GM21576 (cell line): ENCODE data around the gene LIM2.

Experiments used
- ATAC-seq: cut with Tn5 transposase; IDR thresholded peaks from one replicate; pipeline ENCODE4 v1.9.1; 2021; ENCODE audit warnings: mild to moderate bottlenecking, moderate library complexity; ENCODE audit not compliant: unreplicated experiment

The LIM2 gene

DNA sequence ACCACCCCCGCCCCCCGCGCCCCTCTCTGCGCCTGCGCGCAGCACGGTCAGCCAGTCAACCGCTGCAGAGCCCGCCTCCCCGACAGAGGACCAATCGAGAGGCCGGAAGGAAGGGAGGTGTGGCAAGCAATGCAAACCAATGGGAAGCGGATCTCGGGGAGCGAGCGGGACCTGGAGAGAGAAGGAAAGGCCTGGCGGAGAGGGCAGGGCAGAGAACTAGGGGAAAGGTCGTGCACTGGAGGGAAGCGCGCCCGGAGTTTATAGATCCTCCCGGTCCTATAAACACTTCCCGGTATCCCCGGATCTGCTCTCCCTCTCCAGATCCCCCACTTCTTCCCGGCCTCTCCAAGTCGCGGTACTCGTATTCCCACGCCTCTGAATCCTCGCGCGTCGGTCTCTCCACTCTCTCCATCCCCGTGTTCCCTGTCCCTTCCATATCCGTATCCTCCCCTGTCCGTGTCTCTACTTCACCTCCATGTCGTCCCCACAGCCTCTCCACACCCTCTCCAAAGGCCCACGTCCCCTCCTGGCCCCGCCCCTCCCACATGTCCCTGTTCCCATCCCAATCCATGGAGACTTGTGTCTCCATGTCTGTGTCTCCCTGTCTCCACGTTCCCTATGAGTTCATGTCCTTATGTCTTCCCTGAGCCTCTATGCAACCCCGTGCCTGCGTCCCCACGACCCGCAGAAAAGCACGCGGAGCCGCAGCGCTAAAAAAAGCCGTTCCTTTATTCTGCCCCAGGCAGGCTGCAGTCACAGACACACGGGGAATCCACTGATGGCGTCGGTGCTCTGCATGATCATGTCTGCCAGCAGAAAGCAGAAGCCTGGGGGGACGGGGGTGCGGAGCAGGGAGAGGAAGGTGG, 21.2 kb downstream of the LIM2 start:
- ATAC-seq = no peak

DNA sequence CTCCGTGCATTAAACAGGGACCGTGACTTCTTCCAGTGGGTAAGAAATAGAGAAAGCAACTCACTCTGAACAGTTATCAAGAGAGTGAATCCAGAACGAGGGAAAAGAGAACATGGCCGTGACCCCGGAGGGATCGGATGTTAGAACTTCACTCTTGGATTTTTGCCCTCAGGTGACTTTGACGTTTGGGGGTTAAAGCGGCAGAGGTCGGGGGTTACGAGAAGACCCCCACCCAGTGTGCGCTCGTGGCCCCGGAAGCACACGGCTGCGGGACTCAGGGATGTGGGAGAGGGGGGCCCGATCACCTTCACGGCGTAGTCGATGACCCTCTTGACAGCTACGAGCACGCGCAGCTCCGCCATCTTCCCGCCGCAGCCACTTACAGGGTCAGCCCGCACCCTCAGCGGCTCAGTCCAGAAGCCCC, 21.8 kb downstream of the LIM2 start, which contains the start of gene ETFB:
TSS of gene ETFB (minus strand) at position 424 of the 424 bp plus-strand sequence. CDS start at position 362, 62 bp downstream.
- no peak for ATAC-seq

DNA sequence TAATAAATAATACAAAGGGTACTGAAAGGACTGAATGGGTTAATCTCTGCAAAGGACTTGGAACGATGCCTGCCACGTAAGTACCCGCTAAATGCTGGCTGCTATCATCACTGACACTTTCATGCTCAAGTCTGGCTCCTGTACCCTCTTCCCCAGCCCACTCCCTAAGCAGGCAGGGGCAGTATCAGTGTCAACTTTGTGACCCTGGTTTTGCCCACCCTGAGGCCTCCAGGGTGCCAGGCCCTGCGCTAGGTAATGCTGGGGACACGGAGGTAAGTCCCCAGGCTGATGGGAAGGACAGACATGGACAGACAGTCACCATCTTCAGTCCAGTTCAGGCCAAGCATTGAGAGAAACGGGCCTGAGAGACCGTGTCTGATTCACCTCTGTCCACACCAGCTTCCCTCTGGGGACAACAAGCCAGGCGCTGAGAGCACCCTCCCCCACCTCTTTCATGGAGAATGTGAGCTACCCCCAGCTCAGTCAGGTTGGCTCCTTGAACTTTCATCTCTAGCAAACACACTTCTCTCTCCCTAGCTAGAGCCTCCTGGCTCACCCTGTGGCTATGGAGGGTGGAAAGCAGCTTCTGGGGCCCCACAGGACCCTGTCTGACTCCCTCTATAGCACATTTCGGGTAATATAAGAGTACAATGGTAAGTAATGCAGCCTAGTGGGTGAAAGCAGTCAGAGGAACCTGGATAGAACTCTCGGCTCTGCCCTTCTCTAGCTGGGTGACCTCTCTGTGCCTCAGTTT, 22.4 kb downstream of the LIM2 start:
- no peak for ATAC-seq

DNA sequence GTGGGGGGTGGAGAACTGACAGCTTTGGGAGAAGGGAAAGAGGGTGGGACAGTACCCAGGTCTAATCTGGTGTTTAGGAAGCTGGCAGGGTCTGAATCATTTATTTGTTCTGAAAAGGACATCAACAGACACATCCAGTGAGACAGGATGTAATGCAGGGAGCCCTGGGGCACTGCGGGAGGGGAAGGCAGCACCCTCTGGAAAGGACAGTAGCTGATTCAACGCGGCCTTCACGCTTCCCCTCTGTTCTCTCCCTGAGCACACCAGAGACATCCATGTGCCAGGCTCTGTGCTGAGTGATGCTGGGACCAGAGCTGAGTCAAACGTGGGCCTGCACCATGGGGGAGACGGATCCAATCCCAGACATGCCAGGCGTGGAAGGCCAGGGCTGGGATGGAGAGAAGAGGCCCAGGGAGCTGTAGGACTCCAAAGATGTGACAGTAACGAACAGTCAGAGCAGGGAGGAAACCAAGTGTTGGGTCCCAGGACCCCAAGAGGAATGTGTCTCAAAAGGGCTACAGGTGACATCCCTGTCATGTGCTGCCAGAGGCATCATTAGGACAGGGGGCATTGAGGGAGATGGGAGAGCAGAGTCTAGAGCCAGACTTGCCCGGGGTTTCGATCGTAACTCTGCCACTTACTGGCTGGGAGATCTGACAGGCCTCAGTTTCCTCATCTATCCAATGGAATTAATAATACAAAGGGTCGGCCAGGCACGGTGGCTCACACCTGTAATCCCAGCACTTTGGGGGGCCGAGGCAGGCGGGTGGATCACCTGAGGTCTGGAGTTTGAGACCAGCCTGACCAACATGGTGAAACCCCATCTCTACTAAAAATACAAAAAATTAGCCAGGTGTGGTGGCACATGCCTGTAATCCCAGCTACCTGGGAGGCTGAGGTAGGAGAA, 23.3 kb downstream of the LIM2 start:
- no peak for ATAC-seq

DNA sequence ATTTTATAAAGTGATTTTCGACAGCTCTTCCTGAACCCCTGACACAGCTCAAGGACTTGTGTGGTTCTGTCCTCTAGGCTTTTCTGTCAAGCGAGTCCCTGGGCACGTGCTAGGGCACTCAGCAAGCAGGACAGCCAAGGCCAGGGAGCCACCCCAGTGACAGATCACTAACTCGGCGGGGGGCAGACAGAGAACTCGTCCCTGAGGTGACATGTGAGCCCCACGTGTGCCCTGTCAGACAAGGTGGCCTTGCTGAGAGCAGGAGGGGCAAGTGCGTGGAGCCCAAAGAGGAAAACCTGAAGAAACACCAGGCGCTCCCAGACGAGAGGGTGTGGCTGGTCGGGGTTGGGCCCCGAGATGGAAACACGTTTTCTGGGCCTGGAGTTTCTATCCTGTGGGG, 26.5 kb downstream of the LIM2 start:
- no peak for ATAC-seq

DNA sequence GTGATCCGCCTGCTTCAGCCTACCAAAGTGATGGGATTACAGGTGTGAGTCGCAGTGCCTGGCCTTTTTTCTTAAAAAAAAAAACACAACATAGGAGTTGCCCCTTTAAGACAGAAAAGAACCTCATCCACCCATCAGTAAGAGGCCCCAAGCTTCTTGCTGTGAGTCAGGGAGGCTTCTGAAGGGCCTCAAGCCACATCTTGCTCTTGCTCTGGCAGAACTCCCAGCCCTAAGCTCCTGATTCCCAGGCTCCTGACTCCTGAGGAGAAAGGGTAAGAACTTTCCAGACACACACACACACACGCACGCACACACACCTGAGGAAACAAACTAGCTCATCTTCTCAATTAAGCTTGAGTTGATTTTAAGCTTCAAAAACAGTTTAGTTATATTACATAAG, 28.5 kb downstream of the LIM2 start:
- no peak for ATAC-seq

DNA sequence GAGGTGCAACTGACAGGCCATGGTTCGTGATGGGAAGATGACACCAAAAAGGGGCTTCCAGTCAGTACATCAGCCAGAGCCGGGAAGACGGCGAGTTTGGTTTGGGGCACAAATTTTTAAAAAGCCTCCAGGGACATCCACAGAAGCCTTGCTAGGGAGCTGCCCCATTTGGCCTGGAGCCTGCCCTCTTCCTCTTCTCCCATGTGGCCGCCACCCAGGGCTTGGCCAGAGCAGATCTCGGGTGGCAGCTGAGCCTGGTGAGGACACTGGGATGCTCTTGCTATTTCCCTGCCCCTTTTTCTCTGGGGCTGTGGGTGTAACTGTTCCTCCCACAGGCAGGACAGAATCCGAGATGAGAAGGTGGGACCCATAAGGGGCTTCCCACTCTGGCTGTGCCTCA, 29.8 kb downstream of the LIM2 start:
- ATAC-seq = no peak

DNA sequence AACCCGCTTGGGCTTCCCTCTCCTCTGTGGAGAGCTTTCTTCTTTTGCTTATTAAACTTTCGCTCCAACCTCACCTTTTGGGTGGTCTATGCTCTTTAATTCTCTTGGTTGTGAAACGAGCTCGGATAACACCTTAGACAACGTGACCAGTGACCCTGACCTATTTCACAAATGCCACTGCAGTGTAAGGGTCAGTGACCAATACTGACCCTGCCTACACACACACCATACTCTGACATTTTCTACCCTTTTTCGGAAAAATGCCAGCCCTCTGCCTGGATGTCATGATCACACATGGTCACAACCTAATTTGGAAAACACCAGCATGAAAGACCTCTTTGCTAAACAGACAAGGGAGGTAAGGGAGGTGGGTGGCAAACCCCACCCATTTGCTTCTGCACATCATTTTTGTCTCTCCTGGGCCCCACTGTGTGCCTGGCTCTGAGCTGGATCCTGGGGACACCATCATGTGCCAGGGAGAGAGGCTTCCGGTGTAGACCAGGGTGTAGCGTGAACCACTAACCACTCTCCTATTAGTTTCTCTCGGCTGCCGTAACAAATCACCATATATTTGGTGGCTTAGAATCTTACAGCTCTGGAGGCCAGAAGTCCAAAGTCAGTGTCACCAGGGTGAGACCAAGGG, 31.5 kb downstream of the LIM2 start:
- ATAC-seq = no peak

DNA sequence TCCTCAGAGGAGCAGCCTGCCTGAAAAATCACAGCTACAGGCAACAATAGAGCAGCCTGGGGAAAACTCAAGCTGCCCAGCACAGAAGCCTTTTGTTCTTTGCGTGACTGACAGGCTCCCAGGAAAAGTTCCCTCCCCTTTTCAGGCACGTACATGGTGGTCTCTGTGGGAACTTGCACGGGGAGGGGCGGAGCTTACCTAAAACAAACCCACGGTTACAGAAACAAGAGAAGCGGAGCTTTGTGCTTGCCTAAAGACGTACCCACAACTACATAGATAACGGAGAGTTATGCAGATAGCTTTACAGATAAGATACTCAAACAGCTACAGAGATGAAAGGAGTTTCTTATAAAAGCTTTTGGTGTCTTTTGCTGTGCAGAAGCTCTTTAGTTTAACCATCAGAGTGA, 33.0 kb downstream of the LIM2 start:
- ATAC-seq = no peak

DNA sequence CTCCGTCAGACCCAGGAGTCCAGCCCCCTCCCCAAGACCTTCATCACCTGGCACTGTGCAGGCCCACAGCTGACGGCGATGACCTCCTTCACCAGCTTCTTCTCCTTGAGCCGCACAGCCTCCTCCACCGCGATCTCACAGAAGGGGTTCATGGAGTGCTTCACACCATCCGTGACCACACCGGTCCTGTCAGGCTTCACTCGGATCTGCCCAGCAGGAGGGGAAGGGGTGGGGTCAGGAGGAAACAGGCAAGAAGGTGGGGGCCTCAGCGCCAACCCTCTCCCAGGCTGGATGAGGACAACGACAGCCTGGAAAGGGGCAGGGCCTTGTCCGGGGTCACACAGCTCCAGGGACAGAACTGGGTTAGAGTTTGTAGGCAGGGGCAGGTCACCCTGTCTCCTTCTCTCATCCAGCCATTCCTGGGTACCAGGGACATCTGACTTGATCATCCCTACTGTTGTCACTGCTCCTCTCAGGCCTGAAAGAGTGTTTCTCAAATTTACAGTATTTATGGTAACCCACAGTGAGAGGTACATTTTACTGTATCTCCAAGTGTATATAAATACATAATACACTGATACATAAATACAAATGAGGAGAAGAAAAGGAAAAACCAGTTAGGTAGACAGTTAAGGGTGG, 33.6 kb downstream of the LIM2 start:
- no peak for ATAC-seq

DNA sequence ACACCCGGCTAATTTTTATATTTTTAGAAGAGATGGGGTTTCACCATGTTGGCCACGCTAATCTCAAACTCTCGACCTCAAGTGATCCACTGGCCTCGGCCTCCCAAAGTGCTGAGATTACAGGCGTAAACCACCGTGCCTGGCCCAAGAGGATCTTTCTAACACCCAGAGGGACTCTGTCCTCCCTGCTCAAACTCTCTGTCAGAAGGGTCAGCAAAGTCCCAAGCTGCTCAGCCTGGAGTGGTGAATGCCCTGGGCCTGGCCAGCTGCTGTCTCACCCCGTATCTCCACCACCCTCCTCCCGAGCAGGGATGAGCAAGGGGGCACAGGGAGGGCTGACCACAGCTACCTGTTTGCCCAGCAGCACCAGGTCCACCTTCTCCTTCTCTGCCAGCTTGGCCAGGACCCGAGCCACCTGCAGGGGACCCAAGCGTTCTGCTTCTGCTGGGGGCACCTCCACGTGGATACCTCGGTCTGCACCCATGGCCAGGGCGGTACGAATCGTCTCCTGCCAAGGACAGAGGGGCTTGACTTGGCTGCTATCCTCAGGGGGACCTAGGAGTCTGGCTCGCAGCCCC, 34.9 kb downstream of the LIM2 start:
- ATAC-seq = no peak

DNA sequence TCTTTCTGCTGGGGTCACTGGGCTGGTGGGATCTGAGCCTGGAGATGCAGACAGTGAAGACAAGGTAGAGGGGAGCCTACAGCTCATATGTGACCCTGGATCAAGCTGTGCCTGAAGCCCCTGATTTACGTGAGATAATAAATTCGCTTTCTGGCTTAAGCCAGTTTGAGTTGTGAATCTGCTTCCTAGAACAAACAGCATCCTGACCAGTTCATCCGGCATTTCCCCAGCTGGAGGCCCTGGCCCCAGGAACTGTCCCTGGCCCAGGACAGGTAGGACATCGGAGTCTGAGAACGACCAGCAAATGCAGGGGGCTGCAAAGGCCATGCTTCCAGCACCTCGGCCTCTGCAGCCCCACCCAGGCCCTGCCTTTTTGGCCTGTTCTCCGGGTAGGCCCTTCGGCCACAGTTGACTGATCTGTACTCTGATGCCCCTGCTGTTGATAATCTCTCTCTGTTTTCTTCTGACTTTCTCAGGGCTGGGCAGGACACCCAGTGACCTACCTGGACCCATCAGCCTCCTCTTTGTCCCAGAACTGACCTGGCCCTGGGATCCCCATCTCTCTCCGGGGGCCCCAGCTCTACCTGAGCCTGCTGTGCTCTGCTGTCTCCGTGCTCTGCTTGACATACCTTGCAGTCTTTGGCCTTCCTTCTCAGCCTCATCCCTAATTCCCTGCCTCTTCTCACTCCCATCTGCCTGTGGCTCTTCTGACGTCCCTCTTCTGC, 36.3 kb downstream of the LIM2 start:
- no peak for ATAC-seq

DNA sequence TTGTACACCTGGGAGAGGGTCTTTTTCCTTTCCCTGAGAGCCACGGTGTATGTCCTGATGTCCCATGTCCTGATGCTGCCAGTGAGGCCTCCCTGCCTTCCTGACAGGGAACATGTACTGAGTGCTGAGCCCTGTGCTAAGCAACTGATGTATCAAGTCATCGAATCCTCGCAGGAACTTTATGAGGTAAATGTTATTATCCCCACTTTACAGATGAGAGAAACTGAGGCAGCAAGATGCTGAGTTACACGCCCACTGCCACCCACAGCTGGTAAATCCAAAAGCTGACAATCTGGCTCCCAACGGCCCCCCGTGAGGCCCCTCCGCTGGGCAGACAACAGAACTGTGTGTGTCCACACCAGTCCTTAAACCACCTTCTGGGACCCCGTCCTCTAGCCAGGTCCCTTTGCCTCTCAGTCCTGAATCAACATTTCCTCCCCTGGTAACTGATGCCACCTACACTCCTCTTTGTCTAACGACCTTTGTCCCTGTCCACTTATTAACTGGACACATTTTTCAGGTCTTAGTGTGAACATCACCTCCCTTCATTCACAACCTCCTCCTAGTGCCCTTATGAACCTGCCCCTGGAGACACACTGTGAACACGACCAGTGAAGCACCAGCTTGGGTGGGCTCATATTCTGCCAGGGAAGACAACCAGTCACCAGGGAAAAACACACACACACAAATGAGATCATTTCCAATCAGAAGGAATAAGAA, 40.4 kb downstream of the LIM2 start:
- ATAC-seq = no peak

DNA sequence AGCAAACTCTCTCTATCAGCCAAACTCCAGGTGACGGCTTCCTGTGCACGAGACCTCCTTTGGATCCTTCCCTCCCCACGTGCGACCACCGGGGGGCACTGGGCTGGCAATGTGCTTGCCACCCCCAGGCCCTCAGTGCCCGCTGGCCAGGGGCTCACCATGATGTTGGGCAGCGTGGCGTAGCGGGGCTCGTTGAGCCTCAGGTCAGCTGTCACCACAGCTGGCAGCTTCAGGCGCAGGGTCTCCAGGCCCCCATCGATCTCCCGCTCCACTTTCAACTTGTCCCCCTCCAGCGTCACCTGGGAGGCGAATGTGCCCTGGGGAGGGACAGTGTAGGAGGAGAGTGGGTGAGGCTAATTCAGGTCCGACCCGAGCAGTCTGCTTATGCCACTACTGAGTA, 41.0 kb downstream of the LIM2 start:
- ATAC-seq = no peak

DNA sequence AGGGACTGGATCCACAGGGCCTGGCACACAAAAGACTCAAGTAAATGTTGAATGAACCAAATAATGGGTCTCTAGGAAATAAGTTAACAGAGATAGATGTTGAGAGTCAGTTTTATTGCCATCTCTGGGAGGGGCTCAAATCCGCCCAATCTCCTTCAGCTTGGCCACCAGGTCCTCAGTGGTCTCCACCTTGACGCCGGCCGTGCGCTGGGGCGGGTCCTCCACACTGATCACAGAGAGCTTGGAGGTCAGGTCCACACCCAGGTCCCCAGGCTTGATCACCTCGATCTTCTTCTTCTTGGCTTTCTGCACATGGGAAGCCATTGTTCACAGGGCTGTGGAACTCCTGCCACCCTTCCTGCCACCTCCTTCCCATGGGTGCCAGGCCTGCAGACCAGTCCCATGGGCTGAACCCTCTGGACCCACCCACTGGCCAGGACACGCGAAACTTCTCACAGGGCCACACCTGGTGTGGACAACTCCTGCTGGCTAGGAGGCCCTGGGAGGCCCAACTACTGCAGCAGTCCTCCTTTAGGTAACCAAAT, 42.6 kb downstream of the LIM2 start:
- no peak for ATAC-seq

DNA sequence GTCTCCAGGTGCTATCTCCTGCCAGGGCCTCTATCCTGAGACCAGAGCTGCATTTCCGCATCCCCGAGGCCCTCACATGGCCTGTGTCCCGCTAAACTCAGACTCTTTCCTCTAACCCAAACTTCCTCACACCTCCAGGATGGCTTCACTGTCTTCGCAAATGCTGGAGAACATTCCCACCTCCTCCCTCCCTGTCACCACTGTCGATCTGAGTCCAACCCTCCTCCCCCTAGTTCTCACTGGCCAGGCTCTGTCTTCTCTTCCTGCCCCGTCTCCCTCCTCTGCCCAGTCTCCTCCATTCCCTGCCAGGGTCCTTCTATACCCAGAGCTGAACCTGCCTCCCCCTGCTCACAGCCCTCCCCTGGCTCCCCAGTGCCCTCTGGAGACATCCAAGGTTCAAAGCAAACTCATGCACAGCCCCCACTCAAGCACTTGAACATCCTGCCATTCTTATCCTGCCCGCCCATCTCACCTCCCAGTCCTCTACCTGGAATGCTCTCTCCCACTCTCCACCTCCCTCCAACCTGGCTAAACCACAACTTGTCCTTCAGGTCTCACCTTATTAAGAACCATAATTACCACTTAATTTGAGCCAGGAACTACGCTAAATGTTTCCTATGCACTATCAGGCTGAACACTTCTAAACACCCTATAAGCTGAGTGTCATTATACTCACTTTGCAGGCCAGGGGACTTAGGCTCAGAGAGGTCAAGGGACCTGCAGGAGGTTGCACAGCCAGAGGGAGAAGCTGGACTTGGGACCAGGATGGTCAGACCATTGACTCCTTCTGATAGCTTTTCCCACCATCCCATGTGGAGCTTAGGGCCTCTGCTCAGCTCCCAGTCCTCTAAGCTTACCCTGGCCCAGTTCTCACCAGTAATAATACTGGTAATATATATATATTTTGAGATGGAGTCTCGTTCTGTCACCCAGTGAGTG, 44.9 kb downstream of the LIM2 start:
- ATAC-seq = no peak

DNA sequence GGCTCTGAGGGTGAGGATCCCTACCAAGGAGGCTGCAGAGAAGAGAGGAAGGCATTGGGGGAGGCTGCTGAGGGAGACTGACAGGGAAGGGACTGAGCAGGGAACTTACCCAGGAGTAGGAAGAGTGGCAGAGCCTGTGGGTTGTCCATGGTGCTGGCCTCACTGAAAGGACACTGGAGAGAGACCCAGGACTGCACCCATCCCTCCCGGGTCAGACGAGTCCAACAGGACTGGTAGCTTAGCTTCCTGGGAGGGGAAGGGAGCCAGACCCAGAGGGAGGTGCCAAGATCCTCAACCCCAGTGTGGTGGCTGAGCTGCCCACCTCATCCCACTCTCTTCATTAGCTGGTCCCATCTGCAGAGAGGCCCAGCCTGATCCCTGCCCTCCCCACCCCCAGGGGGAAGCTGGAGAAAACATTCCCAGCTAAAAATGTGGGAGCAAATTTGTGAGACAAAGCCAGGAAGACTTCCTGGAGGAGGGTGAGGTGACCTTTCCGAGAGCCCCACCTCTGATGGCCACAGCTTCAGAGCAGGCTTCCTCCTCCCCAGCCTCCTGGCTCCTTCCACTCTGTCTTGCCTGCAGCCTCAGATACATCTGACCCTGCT, 45.7 kb downstream of the LIM2 start, which contains the start of gene VSIG10L:
TSS of gene VSIG10L (minus strand) at position 164 of the 605 bp plus-strand sequence. CDS start at position 149, 15 bp downstream.
- ATAC-seq = no peak
